ENCODE measurements around the gene MED12L.

Gene MED12L

GRCh38 chr3:151175952-151176351 is 90.5 kb downstream of the MED12L start:
- ChIA-PET CTCF (no interaction called here), POLR2A (no interaction called here)
- Histone ChIP-seq H3K36me3 (ENCODE audit: control insufficient read depth in 2 of 2, insufficient read depth in 1 of 2, low read length in 2 of 2) (no peaks in the 10 kb centered on the region), H3K4me3 (ENCODE audit: low read depth, low read length) (no peak overlapping the region), H3K4me1 (ENCODE audit: control insufficient read depth, insufficient read depth, low read length) (no peaks in the 10 kb centered on the region), H3K27ac (ENCODE audit: extremely low read depth, low read depth, low read length) (no peak overlapping the region), H3K9me3 (ENCODE audit: control insufficient read depth, insufficient read depth, low read depth, low read length) (no peaks in the 10 kb centered on the region)
- TF ChIP-seq ZNF692 (tag by site-specific recombination; IDR thresholded peaks at IDR 0.05): no peak
- no peak for TF ChIP-seq YY1 (tag by site-specific recombination; IDR thresholded peaks at IDR 0.05)
- no peak for TF ChIP-seq ZNF776 (tag by site-specific recombination; IDR thresholded peaks at IDR 0.05; ENCODE audit: borderline replicate concordance)

- Histone ChIP-seq H3K4me3 (ENCODE audit: low read depth, low read length) (no peak overlapping the region), H3K9me3 (ENCODE audit: control insufficient read depth, insufficient read depth, low read depth, low read length) (no peaks in the 10 kb centered on the region), H3K4me1 (ENCODE audit: control insufficient read depth, insufficient read depth, low read length) (0 out of 2 replicates have a peak, but pooled peaks cover 2% of the 10 kb centered on the region), H3K27ac (ENCODE audit: extremely low read depth, low read depth, low read length) (no peak overlapping the region), H3K36me3 (ENCODE audit: control insufficient read depth in 2 of 2, insufficient read depth in 1 of 2, low read length in 2 of 2) (no peaks in the 10 kb centered on the region)
- ChIA-PET POLR2A (no interaction called here), CTCF (interaction anchor here (0.6 to 1.6 kb wide), 5 partner anchors 10 to 737 kb away, joined by 3 to 9 read pairs (median 3); no protein-coding TSS in a partner anchor)
- TF ChIP-seq KLF10 (tag by site-specific recombination; IDR thresholded peaks at IDR 0.05) (no peak), TRIM28 (IDR thresholded peaks at IDR 0.05; ENCODE audit: borderline replicate concordance, low read length) (no peak), ZNF501 (tag by site-specific recombination; IDR thresholded peaks at IDR 0.05) (no peak), HIC1 (tag by site-specific recombination; IDR thresholded peaks at IDR 0.05) (no peak), SETDB1 (IDR thresholded peaks at IDR 0.05; ENCODE audit: insufficient read length, low read length) (no peak), ZNF664 (tag by site-specific recombination; IDR thresholded peaks at IDR 0.05) (no peak), BCL6B (tag by site-specific recombination; IDR thresholded peaks at IDR 0.05) (no peak), ZBTB48 (tag by site-specific recombination; IDR thresholded peaks at IDR 0.05) (no peak), ZBTB44 (tag by site-specific recombination; IDR thresholded peaks at IDR 0.05) (no peak), ZSCAN4 (tag by site-specific recombination; IDR thresholded peaks at IDR 0.05) (no peak), ZBTB7A (tag by site-specific recombination; IDR thresholded peaks at IDR 0.05; ENCODE audit: low read depth) (no peak), GLI2 (tag by site-specific recombination; IDR thresholded peaks at IDR 0.05; ENCODE audit: borderline replicate concordance, low read depth) (no peak), ZNF157 (tag by site-specific recombination; IDR thresholded peaks at IDR 0.05) (no peak), ZNF274 (IDR thresholded peaks at IDR 0.05; ENCODE audit: low read length) (no peak), ZNF274 (tag by site-specific recombination; IDR thresholded peaks at IDR 0.05; ENCODE audit: borderline replicate concordance) (no peak), ZNF266 (tag by site-specific recombination; IDR thresholded peaks at IDR 0.05; ENCODE audit: low read depth) (no peak)
Observed at GRCh38 chr3:151178208-151178845, 92.9 kb downstream of the MED12L start.

Measured in HEK293 (cell line).